HuH-7.5 (cell line): ENCODE results near the gene MAN2B1.

Experiments
- DNase-seq: peaks from one replicate; pipeline ENCODE4 v3.0.0; 2011; ENCODE audit warnings: low spot score

The MAN2B1 gene

GRCh38 chr19:12617646-12618045, 48.9 kb downstream of the MAN2B1 start:
- DNase-seq = no peak

- peak; percentile 82 for DNase-seq
Measured at GRCh38 chr19:12611361-12611699, 55.2 kb downstream of the MAN2B1 start.

- DNase-seq = peak; percentile 96
Measured at GRCh38 chr19:12610540-12611360, 55.8 kb downstream of the MAN2B1 start, which contains the start of the genes ZNF490 and ZNF791. Gene ZNF490 (minus strand): TSS chr19:12610813. CDS start chr19:12610680, 133 bp downstream. Gene ZNF791 (plus strand): TSS chr19:12610920. CDS start chr19:12611080, 160 bp downstream.

GRCh38 chr19:12607631-12608030, 58.9 kb downstream of the MAN2B1 start:
- DNase-seq = no peak

GRCh38 chr19:12606796-12607195, 59.7 kb downstream of the MAN2B1 start:
- no peak for DNase-seq

- DNase-seq = no peak
Measured at GRCh38 chr19:12603714-12604113, 62.8 kb downstream of the MAN2B1 start.

GRCh38 chr19:12597594-12597993, 68.9 kb downstream of the MAN2B1 start:
- DNase-seq = no peak

GRCh38 chr19:12596927-12597548, 69.5 kb downstream of the MAN2B1 start:
- peak; percentile 80 for DNase-seq
